HG02678 (cell line): ENCODE data around the gene IQGAP2.
A peak's percentile ranks its signal among the peaks of the same experiment; 100 is the strongest.
"Not testable (repeated sequence)": the region's sequence is repeated elsewhere in the genome, so short reads cannot be mapped to it uniquely, and the experiment has no call there.

Experiments used
- ATAC-seq: cut with Tn5 transposase; IDR thresholded peaks from one replicate; pipeline ENCODE4 v1.9.1; 2021; ENCODE audit warnings: mild to moderate bottlenecking, moderate library complexity; ENCODE audit not compliant: unreplicated experiment

The IQGAP2 gene

GRCh38 chr5:76497986-76498717, 95.1 kb downstream of the IQGAP2 start:
- no peak for ATAC-seq

DNA sequence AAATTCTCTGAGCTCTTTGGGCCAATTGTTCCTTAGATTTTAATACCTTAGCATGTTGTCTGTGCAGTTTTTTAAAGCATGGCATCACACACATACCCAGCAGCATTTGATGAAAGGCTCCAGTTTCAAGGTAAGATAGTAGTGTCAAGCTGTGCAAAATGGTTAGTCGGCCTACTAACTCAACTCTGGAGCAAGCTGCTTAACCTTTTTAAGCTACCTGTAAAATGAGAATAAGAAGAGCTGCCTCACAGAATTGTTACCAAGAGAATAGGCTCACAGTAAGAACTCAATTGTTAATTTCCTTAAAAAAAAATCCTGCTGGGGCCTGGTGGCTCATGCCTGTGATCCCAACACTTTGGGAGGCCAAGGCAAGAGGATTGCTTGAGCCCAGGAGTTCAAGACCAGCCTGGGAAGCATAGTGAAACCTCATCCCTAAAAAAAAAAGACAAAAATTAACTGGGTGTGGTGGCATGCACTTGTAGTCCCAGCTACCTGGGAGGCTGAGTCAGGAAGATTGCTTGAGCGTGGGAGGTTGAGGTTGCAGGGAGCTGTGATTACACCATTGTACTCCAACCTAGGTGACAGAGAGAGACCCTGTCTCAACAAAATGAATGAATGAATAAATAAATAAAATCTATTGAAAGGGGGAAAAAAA, 96.5 kb downstream of the IQGAP2 start:
- no peak for ATAC-seq

DNA sequence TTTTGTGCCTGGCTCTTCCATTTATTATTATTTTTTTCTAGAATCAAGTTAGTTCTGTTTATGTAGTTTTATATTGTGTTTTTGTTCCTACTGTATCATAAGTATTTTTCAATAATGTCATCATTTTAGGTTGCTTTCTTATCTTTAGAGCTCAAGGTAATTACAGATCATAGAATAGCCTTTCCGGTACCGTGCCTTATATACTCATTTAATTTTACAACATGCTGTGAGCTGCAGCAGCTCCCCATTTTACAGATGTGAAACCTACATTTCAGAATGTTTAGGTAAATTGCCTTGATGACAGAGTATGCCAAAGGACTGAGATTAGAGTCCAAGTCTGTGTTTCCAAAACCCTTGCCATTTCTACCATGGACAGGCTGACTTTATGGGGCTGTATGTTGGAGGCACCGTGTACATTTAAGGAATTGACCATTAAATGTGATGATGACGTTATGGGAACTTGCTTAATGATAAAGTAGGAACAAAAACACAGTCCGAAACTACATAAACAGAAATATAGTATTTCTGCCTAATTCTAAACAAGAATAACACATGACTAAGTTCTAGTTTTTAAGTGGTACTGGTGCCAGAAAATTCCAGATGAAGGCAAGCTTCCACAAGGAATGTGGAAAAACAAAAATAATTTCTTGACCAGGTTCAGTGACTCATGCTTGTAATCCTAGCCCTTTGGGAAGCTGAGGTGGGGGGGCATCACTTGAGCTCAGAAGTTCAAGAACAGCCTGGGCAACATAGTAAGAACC, 97.7 kb downstream of the IQGAP2 start:
- no peak for ATAC-seq

- no peak for ATAC-seq
Measured at GRCh38 chr5:76503929-76504328, 100.8 kb downstream of the IQGAP2 start.

DNA sequence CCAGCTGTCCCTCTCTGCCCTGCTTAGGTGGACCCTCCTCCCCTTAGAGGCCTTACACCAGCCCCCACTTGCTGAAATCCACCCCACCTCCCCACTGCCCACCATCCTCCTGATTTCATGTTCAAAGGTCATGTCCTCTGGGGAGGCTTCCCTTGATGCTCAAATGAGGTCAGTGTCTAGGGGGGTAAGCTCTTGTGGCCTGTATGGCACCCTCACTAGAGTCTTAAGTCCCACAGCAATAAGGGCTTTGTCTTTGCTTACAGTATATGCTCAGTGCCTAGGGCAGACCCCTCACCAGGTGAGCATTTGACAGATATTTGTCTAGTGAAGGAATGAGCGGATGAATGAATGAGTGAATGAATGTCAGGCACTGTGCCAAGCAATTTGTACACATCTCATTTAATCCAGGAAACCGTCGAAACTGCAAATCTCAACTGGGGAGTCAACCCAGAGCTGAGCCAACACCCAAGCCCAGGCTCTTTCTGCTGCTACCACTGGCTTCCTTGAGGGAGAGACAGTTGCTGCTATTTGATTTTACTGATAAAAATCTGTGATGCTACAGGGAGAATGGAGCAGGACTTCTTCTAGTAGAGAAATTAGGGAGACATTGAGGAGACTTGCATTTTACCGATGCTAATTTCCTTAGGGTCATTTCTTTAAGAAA, 101.9 kb downstream of the IQGAP2 start:
- ATAC-seq: no peak

DNA sequence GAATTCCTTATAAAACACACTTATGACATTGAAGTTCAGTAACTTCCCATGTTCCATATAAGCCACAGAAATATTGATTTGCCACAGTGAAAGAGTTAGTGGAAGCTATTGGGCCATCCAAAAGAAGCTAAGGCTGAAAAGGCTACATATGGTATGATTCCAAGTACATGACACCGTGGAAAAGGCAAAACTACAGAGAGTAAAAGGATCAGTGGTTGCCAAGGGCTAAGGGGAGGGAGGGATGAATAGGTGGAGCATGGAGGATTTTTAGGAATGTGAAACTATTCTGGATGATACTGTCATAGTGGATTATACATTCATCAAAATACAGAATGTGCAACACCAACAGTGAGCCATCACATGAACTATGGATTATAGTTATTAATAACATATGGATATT, 110.4 kb downstream of the IQGAP2 start:
- no peak for ATAC-seq

GRCh38 chr5:76514292-76514691, 111.2 kb downstream of the IQGAP2 start:
- ATAC-seq: no peak

DNA sequence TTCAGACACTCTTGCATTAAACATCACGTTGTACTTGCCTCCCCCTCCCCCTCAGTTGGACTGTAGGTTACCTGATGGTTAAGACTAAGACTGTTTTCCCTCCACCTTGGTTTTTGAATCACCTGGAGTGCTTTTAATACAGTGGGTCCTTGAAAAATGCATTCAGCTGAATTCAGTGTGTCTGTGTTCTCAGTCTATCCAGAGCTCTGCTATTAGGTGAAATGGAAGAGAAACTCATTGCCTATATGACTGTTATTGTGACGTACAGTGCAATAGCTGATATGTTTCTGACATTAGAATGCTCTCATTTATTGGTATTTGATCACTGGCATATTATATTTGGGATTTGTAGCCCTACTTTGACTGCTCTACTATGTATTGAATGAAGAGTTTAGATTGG, 111.6 kb downstream of the IQGAP2 start:
- no peak for ATAC-seq

GRCh38 chr5:76517334-76517733, 114.2 kb downstream of the IQGAP2 start:
- no peak for ATAC-seq

GRCh38 chr5:76518246-76518645, 115.2 kb downstream of the IQGAP2 start:
- not testable (repeated sequence) for ATAC-seq

DNA sequence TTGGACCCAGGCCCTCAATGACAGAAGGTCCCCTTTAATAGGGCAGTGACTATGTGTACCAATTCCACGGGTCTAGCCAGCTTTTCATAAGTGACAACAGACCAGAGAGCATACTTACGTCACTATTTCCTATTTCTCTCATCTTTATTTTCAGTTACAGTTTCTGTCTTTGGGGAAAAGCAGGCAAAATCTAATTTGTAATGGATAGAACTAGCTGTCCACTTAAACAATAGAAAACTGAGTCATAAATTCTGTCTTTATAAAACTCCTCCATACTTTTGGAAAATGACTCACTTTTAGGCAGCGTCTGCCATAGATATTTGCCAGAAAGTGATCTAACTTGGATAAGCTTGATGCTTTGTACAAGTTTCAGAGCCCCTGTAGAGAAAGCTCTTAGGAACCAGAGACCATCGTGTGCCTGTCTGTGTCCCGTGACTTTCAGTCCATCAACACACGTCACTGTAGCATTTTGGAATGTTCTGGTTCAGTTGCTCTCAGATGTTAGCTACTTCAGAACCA, 118.2 kb downstream of the IQGAP2 start:
- ATAC-seq: peak; percentile 89

DNA sequence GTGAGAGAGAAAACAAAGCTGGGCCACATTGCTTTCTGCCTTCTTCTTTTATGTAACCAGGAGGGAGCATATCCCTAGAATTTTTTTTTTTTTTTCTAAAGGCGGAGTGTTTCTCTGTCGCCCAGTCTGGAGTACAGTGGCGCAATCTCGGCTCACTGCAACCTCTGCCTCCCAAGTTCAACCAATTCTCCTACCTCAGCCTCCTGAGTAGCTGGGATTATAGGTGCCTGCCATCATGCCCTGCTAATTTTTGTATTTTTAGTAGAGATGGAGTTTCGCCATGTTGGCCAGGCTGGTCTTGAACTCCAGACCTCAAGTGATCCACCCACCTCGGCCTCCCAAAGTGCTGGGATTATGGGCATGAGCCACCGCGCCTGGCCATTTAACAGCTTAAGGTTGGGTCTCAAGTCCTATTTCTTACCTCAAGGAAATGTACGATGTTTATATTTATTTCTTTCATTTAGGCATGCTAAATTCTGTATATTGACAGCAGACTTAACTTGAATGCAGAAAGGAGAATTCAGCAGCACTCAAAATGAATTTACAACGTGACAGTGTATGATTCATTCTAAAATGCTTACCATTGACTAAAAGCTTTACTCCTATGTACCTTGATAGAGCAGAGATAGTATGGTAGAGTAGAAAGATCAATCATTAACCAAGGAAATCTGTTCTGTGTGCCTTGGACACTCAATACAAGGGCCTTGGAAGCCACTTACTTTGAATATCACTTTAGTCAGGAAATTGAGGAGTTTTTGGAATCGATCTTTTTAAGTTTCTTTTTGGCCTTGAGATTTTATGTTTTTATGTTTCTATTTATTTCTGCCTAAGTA, 119.2 kb downstream of the IQGAP2 start:
- ATAC-seq: peak; percentile 37

DNA sequence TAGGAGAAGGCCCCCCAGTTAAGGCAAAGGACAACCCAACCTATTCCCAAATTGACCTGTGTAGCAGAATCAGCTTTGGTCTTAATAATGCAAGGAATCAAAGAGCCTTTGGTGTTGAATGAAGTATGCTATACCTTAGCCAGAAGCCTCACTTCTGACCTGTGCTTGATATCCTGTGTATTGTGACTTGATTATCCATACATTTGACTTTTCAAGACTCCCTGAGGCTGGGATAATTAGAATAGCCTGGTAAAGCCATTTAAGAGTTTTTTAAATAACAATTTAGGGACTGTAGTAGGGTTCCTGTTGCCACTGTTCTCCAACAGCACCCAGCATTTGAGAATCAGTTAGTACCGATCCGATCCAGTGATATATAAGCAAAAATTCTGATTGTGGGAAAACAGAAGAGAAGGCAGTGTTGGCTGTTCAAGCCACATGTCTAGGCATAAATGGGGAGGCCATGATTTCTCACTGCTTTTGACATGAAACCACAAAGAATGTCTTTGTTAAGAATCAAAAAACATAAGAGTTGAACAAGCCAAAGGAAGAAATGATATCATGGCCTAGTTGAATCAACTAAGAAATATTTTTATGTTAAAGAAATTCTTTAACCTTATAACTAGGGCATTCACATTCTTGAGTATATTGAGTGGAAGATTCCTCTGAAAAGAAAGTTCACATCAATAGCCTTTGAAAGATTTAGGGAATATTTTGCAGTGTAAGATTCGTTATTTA, 121.2 kb downstream of the IQGAP2 start:
- no peak for ATAC-seq

DNA sequence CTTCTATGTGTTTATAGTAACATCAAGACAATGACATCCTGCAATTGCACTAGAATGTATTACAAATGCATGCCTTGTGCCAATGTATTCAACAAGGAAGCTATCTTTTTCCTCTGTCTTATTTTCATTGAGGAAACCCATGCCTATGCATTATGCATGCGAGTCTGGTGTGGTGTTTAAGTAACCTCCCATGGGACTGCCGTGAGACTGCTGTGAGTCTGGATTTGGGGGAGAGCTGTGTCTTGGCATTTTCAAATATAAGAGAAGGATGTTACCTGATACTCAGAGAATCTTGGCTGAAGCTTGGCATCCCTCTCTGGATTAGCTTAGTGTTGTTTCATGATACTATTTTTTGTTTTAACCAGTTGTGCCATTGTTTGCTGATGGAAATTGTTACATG, 121.8 kb downstream of the IQGAP2 start:
- ATAC-seq: no peak

GRCh38 chr5:76525956-76526355, 122.9 kb downstream of the IQGAP2 start:
- ATAC-seq: no peak

DNA sequence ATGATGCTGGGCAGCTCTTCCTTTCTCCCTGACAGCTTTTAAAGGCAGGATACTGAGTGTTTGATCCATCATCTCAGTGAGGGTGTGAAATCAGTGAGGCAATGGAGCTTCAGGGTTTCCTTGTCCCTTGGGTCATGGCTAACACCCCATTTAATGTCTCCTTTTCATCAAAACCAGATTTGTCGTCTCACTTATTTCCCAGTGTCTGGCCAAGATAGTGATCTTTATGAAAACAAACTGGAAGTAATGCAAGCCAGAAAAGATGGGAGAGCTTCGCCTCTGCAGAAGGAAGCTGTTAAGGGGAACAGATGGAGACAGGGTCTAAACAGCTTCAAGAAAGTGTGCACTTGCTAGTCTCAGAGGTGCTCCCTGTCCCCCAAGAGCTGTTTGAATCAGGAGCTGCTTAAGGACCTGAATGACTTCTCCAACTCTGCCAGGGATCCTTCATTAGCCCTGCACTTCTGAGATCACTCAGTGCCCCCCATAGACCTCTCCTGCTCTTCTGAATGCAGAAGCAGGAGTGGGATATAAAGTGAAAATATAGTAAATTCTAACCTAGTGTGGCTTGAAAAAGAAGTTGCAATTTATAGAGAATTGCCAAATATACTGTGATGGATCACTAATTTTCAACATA, 124.0 kb downstream of the IQGAP2 start:
- ATAC-seq: no peak

DNA sequence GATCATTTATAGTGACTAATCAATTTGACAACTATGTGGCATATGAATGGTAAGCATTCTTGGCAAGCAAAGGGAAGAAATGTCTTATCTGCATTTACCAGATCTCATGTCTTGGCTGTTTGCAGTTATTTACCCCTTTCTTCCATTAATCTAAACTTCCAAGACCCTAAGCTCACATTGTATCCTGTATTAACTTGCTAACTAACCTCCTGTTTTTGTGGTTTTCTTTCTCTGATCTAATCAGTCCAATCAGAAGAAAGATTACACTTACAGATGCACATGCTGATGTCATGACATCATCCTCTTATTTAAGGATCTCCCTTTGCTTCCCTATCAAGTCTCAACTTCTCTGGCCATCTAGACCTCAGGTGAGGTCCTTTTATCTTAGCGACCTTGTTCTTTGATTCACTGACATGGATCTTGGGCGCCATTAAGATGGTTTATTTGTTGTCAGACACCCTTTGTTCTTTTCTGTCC, 124.6 kb downstream of the IQGAP2 start:
- ATAC-seq: no peak

DNA sequence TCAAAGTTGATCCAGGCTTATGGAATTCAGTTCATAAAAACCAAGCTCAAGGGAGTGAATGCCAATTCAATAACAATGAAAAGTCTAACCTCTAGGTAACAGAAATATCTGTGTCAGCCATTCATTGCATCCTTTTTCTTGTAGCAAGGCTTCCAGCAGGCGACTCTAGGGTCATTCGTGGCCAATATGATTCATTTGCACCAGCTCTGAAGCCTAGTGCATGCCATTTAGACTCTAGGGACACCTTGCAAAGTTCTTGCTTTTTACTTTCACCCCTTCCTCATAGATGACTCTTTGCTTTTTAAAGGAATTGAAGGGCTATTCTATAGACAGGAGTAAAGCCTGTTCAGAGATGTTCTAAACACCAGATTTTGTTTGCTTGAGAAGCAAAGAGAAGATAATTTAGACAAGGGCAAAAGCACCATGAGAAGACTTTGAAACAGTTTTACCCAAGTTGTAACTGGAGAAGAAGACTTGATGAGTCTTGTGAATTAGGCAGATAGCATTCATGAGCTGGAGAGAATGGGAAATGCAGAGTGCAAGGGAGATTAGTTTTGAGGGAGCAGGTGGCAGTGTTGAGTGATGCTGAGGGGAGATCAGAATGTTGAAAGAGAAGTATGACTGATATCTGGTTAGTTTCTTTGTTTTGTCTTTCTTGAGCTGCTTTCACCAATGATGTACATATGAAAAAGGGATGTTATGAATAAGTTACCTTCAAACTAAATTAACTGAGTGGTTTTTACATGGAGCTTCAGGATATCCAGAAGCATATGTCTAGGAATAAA, 125.7 kb downstream of the IQGAP2 start:
- ATAC-seq: no peak
